Muscle layer of colon (tissue), 2 donors: Measurements from ENCODE around the gene DPF3.

ENCODE experiments used
- H3K27ac ChIP-seq: one replicate; pipeline ENCODE4 v1.7.0; 2013; ENCODE audit warnings: low read depth, mild to moderate bottlenecking, low read length, moderate library complexity
- H3K27me3 ChIP-seq, 2 donors: one replicate each; pipeline ENCODE4 v1.7.0; 2013; ENCODE audit warnings: low read length in 2 of 2, mild to moderate bottlenecking in 2 of 2; ENCODE audit not compliant: insufficient read depth in 2 of 2, control insufficient read depth in 1 of 2
- H3K36me3 ChIP-seq: one replicate; pipeline ENCODE4 v1.7.0; 2013; ENCODE audit warnings: mild to moderate bottlenecking, low read length; ENCODE audit not compliant: insufficient read depth
- H3K4me1 ChIP-seq: one replicate; pipeline ENCODE4 v1.7.0; 2013; ENCODE audit warnings: mild to moderate bottlenecking, low read length; ENCODE audit not compliant: insufficient read depth
- H3K4me3 ChIP-seq, 2 donors: one replicate each; pipeline ENCODE4 v1.7.0; 2013; ENCODE audit warnings: low read length in 2 of 2, low read depth in 1 of 2, mild to moderate bottlenecking in 1 of 2, moderate library complexity in 1 of 2
- H3K9ac ChIP-seq: one replicate; pipeline ENCODE4 v1.7.0; 2013; ENCODE audit warnings: low read length
- H3K9me3 ChIP-seq: one replicate; pipeline ENCODE4 v1.7.0; 2013; ENCODE audit warnings: mild to moderate bottlenecking, low read length
- donor health status: abdominal sarcoma.
- donor health status: Adenocarcinoma of cecum.

DPF3 gene

GRCh38 chr14:72680853-72681640 lies 212.9 kb downstream of the DPF3 start:
- H3K4me1 ChIP-seq, result no peaks in the 10 kb centered on the region
- H3K27ac ChIP-seq, result no peak overlapping the region
- no peaks in the 10 kb centered on the region for H3K36me3 ChIP-seq
- no peaks in the 10 kb centered on the region for H3K27me3 ChIP-seq
- H3K9ac ChIP-seq, result no peak overlapping the region
- H3K9me3 ChIP-seq, result no peaks in the 10 kb centered on the region
- H3K4me3 ChIP-seq, result no peak overlapping the region

- Histone ChIP-seq H3K4me3 (no peak overlapping the region), H3K36me3 (no peaks in the 10 kb centered on the region), H3K27me3 (no peaks in the 10 kb centered on the region), H3K9ac (no peak overlapping the region), H3K4me1 (no peaks in the 10 kb centered on the region), H3K9me3 (no peaks in the 10 kb centered on the region), H3K27ac (no peak overlapping the region)
Observed at GRCh38 chr14:72679536-72680151, 214.3 kb downstream of the DPF3 start.

- Histone ChIP-seq H3K9me3 (no peaks in the 10 kb centered on the region), H3K27ac (no peak overlapping the region), H3K27me3 (no peaks in the 10 kb centered on the region), H3K4me1 (no peaks in the 10 kb centered on the region), H3K4me3 (no peak overlapping the region), H3K9ac (no peak overlapping the region), H3K36me3 (no peaks in the 10 kb centered on the region)
Observed at GRCh38 chr14:72679141-72679535, 214.8 kb downstream of the DPF3 start.

- Histone ChIP-seq H3K4me3 (no peak overlapping the region), H3K27me3 (no peaks in the 10 kb centered on the region), H3K27ac (no peak overlapping the region), H3K9me3 (no peaks in the 10 kb centered on the region), H3K9ac (no peak overlapping the region), H3K4me1 (no peaks in the 10 kb centered on the region), H3K36me3 (no peaks in the 10 kb centered on the region)
Observed at GRCh38 chr14:72678356-72678755, 215.5 kb downstream of the DPF3 start.

GRCh38 chr14:72677664-72678063 lies 216.2 kb downstream of the DPF3 start:
- no peaks in the 10 kb centered on the region for H3K4me1 ChIP-seq
- no peak overlapping the region for H3K9ac ChIP-seq
- H3K27ac ChIP-seq, result no peak overlapping the region
- H3K36me3 ChIP-seq, result no peaks in the 10 kb centered on the region
- H3K9me3 ChIP-seq, result no peaks in the 10 kb centered on the region
- H3K4me3 ChIP-seq, result no peak overlapping the region
- no peaks in the 10 kb centered on the region for H3K27me3 ChIP-seq

- Histone ChIP-seq H3K27ac (no peak overlapping the region), H3K9me3 (no peaks in the 10 kb centered on the region), H3K4me1 (no peaks in the 10 kb centered on the region), H3K27me3 (no peaks in the 10 kb centered on the region), H3K36me3 (no peaks in the 10 kb centered on the region), H3K4me3 (no peak overlapping the region), H3K9ac (no peak overlapping the region)
Observed at GRCh38 chr14:72675126-72675525, 218.8 kb downstream of the DPF3 start.

- no peaks in the 10 kb centered on the region for H3K9me3 ChIP-seq
- no peaks in the 10 kb centered on the region for H3K4me1 ChIP-seq
- H3K27me3 ChIP-seq, result no peaks in the 10 kb centered on the region
- H3K9ac ChIP-seq, result no peak overlapping the region
- no peak overlapping the region for H3K4me3 ChIP-seq
- no peaks in the 10 kb centered on the region for H3K36me3 ChIP-seq
- H3K27ac ChIP-seq, result no peak overlapping the region
Observed at GRCh38 chr14:72673179-72673578, 220.7 kb downstream of the DPF3 start.

- H3K27ac ChIP-seq, result no peak overlapping the region
- H3K4me1 ChIP-seq, result no peaks in the 10 kb centered on the region
- H3K9ac ChIP-seq, result no peak overlapping the region
- H3K4me3 ChIP-seq, result no peak overlapping the region
- H3K9me3 ChIP-seq, result no peaks in the 10 kb centered on the region
- H3K27me3 ChIP-seq, result no peaks in the 10 kb centered on the region
- no peaks in the 10 kb centered on the region for H3K36me3 ChIP-seq
Observed at GRCh38 chr14:72666610-72667009, 227.3 kb downstream of the DPF3 start.

GRCh38 chr14:72665259-72665658 lies 228.6 kb downstream of the DPF3 start:
- no peaks in the 10 kb centered on the region for H3K4me1 ChIP-seq
- H3K27me3 ChIP-seq, result no peaks in the 10 kb centered on the region
- H3K9me3 ChIP-seq, result no peaks in the 10 kb centered on the region
- H3K36me3 ChIP-seq, result no peaks in the 10 kb centered on the region
- H3K27ac ChIP-seq, result no peak overlapping the region
- no peak overlapping the region for H3K9ac ChIP-seq
- H3K4me3 ChIP-seq, result no peak overlapping the region

- Histone ChIP-seq H3K9me3 (no peaks in the 10 kb centered on the region), H3K27ac (no peak overlapping the region), H3K36me3 (no peaks in the 10 kb centered on the region), H3K9ac (no peak overlapping the region), H3K4me1 (no peaks in the 10 kb centered on the region), H3K27me3 (no peaks in the 10 kb centered on the region), H3K4me3 (no peak overlapping the region)
Observed at GRCh38 chr14:72664651-72665050, 229.2 kb downstream of the DPF3 start.

- Histone ChIP-seq H3K27ac (no peak overlapping the region), H3K4me1 (no peaks in the 10 kb centered on the region), H3K27me3 (no peaks in the 10 kb centered on the region), H3K9ac (no peak overlapping the region), H3K9me3 (no peaks in the 10 kb centered on the region), H3K4me3 (no peak overlapping the region), H3K36me3 (no peaks in the 10 kb centered on the region)
Observed at GRCh38 chr14:72663956-72664650, 229.8 kb downstream of the DPF3 start.
